ENCODE measurements around the gene CCIN. TPM values are rescaled to one million over a fixed set of nuclear protein-coding genes. Genes with fewer than 3 reads are reported as not detected.
A peak's percentile ranks its signal among the peaks of the same experiment; 100 is the strongest.

Gene CCIN
- total and polyA plus RNA-seq, 9 of the 15 experiments (the other 6 are each of a cell fraction or from before 2014, with no cell fraction given): not detected

DNA sequence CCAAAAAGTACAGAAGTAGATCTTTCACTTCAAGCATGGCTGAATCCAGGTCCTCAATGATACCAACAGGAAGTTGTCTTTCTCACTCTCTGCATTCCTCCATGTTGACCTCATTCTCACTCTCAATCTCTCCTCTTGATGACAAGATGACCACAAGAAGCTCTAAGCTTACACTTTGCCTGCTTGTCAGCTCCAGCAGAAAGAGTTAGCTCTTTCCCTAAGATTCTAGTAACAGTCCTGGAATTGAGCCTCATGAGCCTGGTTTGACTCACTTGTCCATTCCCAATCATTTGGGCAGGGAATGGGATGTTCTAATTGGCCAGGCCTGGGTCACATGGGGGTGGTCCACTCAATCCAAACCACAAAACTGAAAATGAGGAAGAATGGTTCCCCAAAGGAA lies 18.2 kb downstream of the CCIN start (continued):
- TF ChIP-seq, protein P1, sequence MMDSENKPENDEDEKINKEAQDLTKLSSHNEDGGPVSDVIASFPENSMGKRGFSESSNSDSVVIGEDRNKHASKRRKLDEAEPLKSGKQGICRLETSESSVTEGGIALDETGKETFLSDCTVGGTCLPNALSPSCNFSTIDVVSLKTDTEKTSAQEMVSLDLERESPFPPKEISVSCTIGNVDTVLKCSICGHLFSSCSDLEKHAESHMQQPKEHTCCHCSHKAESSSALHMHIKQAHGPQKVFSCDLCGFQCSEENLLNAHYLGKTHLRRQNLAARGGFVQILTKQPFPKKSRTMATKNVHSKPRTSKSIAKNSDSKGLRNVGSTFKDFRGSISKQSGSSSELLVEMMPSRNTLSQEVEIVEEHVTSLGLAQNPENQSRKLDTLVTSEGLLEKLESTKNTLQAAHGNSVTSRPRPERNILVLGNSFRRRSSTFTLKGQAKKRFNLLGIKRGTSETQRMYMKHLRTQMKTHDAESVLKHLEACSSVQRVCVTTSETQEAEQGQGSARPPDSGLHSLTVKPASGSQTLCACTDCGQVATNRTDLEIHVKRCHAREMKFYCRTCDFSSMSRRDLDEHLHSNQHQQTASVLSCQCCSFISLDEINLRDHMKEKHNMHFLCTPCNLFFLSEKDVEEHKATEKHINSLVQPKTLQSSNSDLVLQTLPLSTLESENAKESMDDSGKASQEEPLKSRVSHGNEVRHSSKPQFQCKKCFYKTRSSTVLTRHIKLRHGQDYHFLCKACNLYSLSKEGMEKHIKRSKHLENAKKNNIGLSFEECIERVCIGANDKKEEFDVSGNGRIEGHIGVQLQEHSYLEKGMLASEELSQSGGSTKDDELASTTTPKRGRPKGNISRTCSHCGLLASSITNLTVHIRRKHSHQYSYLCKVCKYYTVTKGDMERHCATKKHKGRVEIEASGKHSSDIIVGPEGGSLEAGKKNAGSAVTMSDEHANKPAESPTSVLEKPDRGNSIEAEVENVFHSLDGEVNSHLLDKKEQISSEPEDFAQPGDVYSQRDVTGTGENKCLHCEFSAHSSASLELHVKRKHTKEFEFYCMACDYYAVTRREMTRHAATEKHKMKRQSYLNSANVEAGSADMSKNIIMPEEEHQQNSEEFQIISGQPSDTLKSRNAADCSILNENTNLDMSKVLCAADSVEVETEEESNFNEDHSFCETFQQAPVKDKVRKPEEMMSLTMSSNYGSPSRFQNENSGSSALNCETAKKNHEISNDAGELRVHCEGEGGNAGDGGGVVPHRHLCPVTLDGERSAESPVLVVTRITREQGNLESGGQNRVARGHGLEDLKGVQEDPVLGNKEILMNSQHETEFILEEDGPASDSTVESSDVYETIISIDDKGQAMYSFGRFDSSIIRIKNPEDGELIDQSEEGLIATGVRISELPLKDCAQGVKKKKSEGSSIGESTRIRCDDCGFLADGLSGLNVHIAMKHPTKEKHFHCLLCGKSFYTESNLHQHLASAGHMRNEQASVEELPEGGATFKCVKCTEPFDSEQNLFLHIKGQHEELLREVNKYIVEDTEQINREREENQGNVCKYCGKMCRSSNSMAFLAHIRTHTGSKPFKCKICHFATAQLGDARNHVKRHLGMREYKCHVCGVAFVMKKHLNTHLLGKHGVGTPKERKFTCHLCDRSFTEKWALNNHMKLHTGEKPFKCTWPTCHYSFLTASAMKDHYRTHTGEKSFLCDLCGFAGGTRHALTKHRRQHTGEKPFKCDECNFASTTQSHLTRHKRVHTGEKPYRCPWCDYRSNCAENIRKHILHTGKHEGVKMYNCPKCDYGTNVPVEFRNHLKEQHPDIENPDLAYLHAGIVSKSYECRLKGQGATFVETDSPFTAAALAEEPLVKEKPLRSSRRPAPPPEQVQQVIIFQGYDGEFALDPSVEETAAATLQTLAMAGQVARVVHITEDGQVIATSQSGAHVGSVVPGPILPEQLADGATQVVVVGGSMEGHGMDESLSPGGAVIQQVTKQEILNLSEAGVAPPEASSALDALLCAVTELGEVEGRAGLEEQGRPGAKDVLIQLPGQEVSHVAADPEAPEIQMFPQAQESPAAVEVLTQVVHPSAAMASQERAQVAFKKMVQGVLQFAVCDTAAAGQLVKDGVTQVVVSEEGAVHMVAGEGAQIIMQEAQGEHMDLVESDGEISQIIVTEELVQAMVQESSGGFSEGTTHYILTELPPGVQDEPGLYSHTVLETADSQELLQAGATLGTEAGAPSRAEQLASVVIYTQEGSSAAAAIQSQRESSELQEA (IDR thresholded peaks at IDR 0.05; ENCODE audit: low read depth): no peak
- TF ChIP-seq, protein P2, sequence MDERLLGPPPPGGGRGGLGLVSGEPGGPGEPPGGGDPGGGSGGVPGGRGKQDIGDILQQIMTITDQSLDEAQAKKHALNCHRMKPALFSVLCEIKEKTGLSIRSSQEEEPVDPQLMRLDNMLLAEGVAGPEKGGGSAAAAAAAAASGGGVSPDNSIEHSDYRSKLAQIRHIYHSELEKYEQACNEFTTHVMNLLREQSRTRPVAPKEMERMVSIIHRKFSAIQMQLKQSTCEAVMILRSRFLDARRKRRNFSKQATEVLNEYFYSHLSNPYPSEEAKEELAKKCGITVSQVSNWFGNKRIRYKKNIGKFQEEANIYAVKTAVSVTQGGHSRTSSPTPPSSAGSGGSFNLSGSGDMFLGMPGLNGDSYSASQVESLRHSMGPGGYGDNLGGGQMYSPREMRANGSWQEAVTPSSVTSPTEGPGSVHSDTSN (CRISPR knock-in tag; IDR thresholded peaks at IDR 0.05; ENCODE audit: low read depth): no peak
- TF ChIP-seq, protein P2 (tag; conservative IDR thresholded peaks at IDR 0.05; ENCODE audit: low read depth): 0 out of 2 replicates have a peak, but pooled peaks have one; percentile 9
- no peak for TF ChIP-seq TAL1 (IDR thresholded peaks at IDR 0.05)
- TF ChIP-seq, protein P3, sequence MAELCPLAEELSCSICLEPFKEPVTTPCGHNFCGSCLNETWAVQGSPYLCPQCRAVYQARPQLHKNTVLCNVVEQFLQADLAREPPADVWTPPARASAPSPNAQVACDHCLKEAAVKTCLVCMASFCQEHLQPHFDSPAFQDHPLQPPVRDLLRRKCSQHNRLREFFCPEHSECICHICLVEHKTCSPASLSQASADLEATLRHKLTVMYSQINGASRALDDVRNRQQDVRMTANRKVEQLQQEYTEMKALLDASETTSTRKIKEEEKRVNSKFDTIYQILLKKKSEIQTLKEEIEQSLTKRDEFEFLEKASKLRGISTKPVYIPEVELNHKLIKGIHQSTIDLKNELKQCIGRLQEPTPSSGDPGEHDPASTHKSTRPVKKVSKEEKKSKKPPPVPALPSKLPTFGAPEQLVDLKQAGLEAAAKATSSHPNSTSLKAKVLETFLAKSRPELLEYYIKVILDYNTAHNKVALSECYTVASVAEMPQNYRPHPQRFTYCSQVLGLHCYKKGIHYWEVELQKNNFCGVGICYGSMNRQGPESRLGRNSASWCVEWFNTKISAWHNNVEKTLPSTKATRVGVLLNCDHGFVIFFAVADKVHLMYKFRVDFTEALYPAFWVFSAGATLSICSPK (IDR thresholded peaks at IDR 0.05; ENCODE audit: borderline replicate concordance): no peak
- no peak for TF ChIP-seq ELF4 (CRISPR knock-in tag; IDR thresholded peaks at IDR 0.05)
- no peak for TF ChIP-seq ZNF589 (CRISPR knock-in tag; IDR thresholded peaks at IDR 0.05; ENCODE audit: low read depth)
- TF ChIP-seq, protein P4, sequence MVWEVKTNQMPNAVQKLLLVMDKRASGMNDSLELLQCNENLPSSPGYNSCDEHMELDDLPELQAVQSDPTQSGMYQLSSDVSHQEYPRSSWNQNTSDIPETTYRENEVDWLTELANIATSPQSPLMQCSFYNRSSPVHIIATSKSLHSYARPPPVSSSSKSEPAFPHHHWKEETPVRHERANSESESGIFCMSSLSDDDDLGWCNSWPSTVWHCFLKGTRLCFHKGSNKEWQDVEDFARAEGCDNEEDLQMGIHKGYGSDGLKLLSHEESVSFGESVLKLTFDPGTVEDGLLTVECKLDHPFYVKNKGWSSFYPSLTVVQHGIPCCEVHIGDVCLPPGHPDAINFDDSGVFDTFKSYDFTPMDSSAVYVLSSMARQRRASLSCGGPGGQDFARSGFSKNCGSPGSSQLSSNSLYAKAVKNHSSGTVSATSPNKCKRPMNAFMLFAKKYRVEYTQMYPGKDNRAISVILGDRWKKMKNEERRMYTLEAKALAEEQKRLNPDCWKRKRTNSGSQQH (CRISPR knock-in tag; IDR thresholded peaks at IDR 0.05): no peak
- no peak for TF ChIP-seq ARHGAP35 (IDR thresholded peaks at IDR 0.05; ENCODE audit: partially characterized antibody)
- TF ChIP-seq, protein P5, sequence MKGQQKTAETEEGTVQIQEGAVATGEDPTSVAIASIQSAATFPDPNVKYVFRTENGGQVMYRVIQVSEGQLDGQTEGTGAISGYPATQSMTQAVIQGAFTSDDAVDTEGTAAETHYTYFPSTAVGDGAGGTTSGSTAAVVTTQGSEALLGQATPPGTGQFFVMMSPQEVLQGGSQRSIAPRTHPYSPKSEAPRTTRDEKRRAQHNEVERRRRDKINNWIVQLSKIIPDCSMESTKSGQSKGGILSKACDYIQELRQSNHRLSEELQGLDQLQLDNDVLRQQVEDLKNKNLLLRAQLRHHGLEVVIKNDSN (CRISPR knock-in tag; IDR thresholded peaks at IDR 0.05): peak; percentile 57
- no peak for TF ChIP-seq NELFE (IDR thresholded peaks at IDR 0.05; ENCODE audit: insufficient read depth, insufficient read length)
- 0 out of 2 replicates have a peak, but pooled peaks have one; percentile 29 for TF ChIP-seq GABPA (tag; conservative IDR thresholded peaks at IDR 0.05; ENCODE audit: low read depth)

Data from K562 (cell line).